Adrenal gland (tissue), 5 donors: ENCODE data around the gene MAGED4B.

Source experiments
- CTCF ChIP-seq, 6 experiments: fragments of 450-650 bp in 4 of 6; fragments of 200-600 bp in 2 of 6; sonication (generic) in 1 of 6; IDR thresholded peaks; 1 replicate in 5 of 6; 2 replicates in 1 of 6; pipeline versions ENCODE4 v1.5.1 to v1.8.0; 2016 to 2021; ENCODE audit warnings: antibody characterized with exemption in 6 of 6, mild to moderate bottlenecking in 2 of 6, moderate library complexity in 1 of 6
- POLR2A ChIP-seq, 2 donors: fragments of 450-650 bp; IDR thresholded peaks; one replicate each; pipeline ENCODE4 v1.6.1; 2017; ENCODE audit warnings: antibody characterized with exemption in 2 of 2, mild to moderate bottlenecking in 2 of 2, moderate library complexity in 1 of 2
- donor health status: DM: no; HTN: no; CAD: no.

GRCh38 chrX:52118262-52118661, 49.3 kb upstream of the MAGED4B start:
- TF ChIP-seq CTCF (IDR thresholded peaks at IDR 0.05) (no peak), POLR2A (IDR thresholded peaks at IDR 0.05) (no peak)
